MM.1S (cell line): ENCODE results near the gene R3HDML.

Source experiments
- DNase-seq: peaks from one replicate; pipeline ENCODE4 v3.0.0-alpha.2; 2015
- H2AFZ ChIP-seq: fragments of 300-600 bp; sonication (generic); 2 replicates; pipeline ENCODE4 v1.6.0; 2016; ENCODE audit warnings: antibody characterized with exemption, low read length
- H3F3A ChIP-seq: fragments of 300-600 bp; sonication (generic); 2 replicates; pipeline ENCODE4 v1.6.1; 2016; ENCODE audit warnings: mild to moderate bottlenecking, antibody characterized with exemption, low read length, moderate library complexity, mixed read lengths; ENCODE audit not compliant: insufficient read depth
- H3K27ac ChIP-seq: fragments of 300-600 bp; sonication (generic); 2 replicates; pipeline ENCODE4 v1.5.1; 2016; ENCODE audit warnings: mild to moderate bottlenecking, low read length
- H3K27me3 ChIP-seq: fragments of 300-600 bp; sonication (generic); replicated peaks from 2 replicates; pipeline ENCODE4 v1.6.0; 2016; ENCODE audit warnings: low read length; ENCODE audit not compliant: insufficient read depth
- H3K36me3 ChIP-seq: fragments of 300-600 bp; sonication (generic); replicated peaks from 2 replicates; pipeline ENCODE4 v1.6.1; 2016; ENCODE audit warnings: mild to moderate bottlenecking, low read length, mixed read lengths; ENCODE audit not compliant: insufficient read depth
- H3K4me1 ChIP-seq: fragments of 300-600 bp; sonication (generic); 2 replicates; pipeline ENCODE4 v1.6.1; 2016; ENCODE audit warnings: low read length, mixed read lengths
- H3K4me2 ChIP-seq: fragments of 300-600 bp; sonication (generic); 2 replicates; pipeline ENCODE4 v1.6.0; 2016; ENCODE audit warnings: low read depth, low read length
- H3K4me3 ChIP-seq: fragments of 300-600 bp; sonication (generic); 2 replicates; pipeline ENCODE4 v1.5.1; 2016; ENCODE audit warnings: low read length, mixed read lengths
- H3K79me2 ChIP-seq: fragments of 300-600 bp; sonication (generic); 2 replicates; pipeline ENCODE4 v1.6.1; 2016; ENCODE audit warnings: mixed run types, low read length, mixed read lengths
- H3K9ac ChIP-seq: fragments of 300-600 bp; sonication (generic); 2 replicates; pipeline ENCODE4 v1.6.1; 2016; ENCODE audit warnings: low read length, mixed read lengths
- H3K9me2 ChIP-seq: fragments of 300-600 bp; sonication (generic); replicated peaks from 2 replicates; pipeline ENCODE4 v1.6.1; 2016; ENCODE audit warnings: mild to moderate bottlenecking, low read length, mixed read lengths; ENCODE audit not compliant: insufficient read depth
- H3K9me3 ChIP-seq: fragments of 300-600 bp; sonication (generic); replicated peaks from 2 replicates; pipeline ENCODE4 v1.6.1; 2016; ENCODE audit warnings: mild to moderate bottlenecking, low read length, mixed read lengths; ENCODE audit not compliant: insufficient read depth
- H4K20me1 ChIP-seq: fragments of 300-600 bp; sonication (generic); 2 replicates; pipeline ENCODE4 v1.6.1; 2016; ENCODE audit warnings: mild to moderate bottlenecking, low read length, moderate library complexity, mixed read lengths; ENCODE audit not compliant: insufficient read depth
- CTCF ChIP-seq: fragments of 300-600 bp; sonication (generic); IDR thresholded peaks from 2 replicates; pipeline ENCODE4 v1.5.1; 2016; ENCODE audit warnings: antibody characterized with exemption, low read length, mixed read lengths
- EZH2 ChIP-seq: fragments of 300-600 bp; sonication (generic); optimal IDR thresholded peaks from 2 replicates; pipeline ENCODE3; 2017; ENCODE audit warnings: low read depth, mild to moderate bottlenecking, antibody characterized with exemption, low read length, mixed read lengths
- EZH2phosphoT487 ChIP-seq: fragments of 300-600 bp; sonication (generic); IDR thresholded peaks from 2 replicates; pipeline ENCODE4 v1.6.1; 2018; ENCODE audit warnings: antibody characterized with exemption, low read length

R3HDML gene

DNA sequence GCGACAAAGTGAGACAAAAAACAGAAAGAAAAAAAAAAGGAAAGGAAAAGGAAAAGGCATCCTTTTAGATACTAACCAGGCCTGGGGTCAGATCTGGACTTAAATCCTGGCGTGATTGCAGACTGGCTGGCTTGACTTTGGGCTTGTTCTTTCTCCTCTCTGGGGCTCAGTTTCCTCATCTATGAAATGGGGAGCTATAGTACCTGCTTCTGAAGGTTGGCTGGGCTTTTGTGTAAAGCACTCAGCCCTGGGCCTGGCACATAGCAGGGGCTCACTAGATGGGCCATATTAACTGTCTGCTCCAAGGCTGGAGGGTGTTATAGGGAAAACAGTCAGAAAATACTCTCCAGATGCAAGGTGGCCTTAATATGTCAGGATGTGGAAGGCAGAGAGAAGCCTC, 1.2 kb upstream of the R3HDML start:
- no peak overlapping the region for H3K27ac ChIP-seq
- H3K4me2 ChIP-seq = no peak overlapping the region
- no peak overlapping the region for H2AFZ ChIP-seq
- DNase-seq = no peak
- no peaks in the 10 kb centered on the region for H3K9me3 ChIP-seq
- no peaks in the 10 kb centered on the region for H3F3A ChIP-seq
- no peaks in the 10 kb centered on the region for H4K20me1 ChIP-seq
- H3K4me3 ChIP-seq = no peak overlapping the region
- no peaks in the 10 kb centered on the region for H3K79me2 ChIP-seq
- H3K27me3 ChIP-seq = no peaks in the 10 kb centered on the region
- H3K4me1 ChIP-seq = no peaks in the 10 kb centered on the region
- H3K36me3 ChIP-seq = no peaks in the 10 kb centered on the region
- H3K9ac ChIP-seq = no peak overlapping the region
- no peak for TF ChIP-seq EZH2
- no peak for TF ChIP-seq EZH2phosphoT487
- no peak for TF ChIP-seq CTCF
- H3K9me2 ChIP-seq = no peaks in the 10 kb centered on the region

- Histone ChIP-seq H3K4me3 (no peak overlapping the region), H3K79me2 (no peaks in the 10 kb centered on the region), H3K4me1 (no peaks in the 10 kb centered on the region), H3K9me3 (no peaks in the 10 kb centered on the region), H3K9me2 (no peaks in the 10 kb centered on the region), H3K4me2 (no peak overlapping the region), H3K36me3 (no peaks in the 10 kb centered on the region), H3K9ac (no peak overlapping the region), H3K27ac (no peak overlapping the region), H4K20me1 (no peaks in the 10 kb centered on the region), H3F3A (no peaks in the 10 kb centered on the region), H3K27me3 (no peaks in the 10 kb centered on the region), H2AFZ (no peak overlapping the region)
- no peak for TF ChIP-seq EZH2
- no peak for DNase-seq
Measured at GRCh38 chr20:44336086-44336485, 757 bp upstream of the R3HDML start.

GRCh38 chr20:44342248-44342647, 5.4 kb downstream of the R3HDML start:
- no peaks in the 10 kb centered on the region for H4K20me1 ChIP-seq
- H3K9me2 ChIP-seq = no peaks in the 10 kb centered on the region
- no peaks in the 10 kb centered on the region for H3K27me3 ChIP-seq
- H3K79me2 ChIP-seq = no peaks in the 10 kb centered on the region
- no peak overlapping the region for H3K9ac ChIP-seq
- no peak overlapping the region for H3K4me3 ChIP-seq
- no peak overlapping the region for H3K27ac ChIP-seq
- no peak overlapping the region for H2AFZ ChIP-seq
- no peak for DNase-seq
- TF ChIP-seq EZH2phosphoT487 (no peak), CTCF (no peak), EZH2 (no peak)
- H3K9me3 ChIP-seq = no peaks in the 10 kb centered on the region
- H3K4me1 ChIP-seq = no peaks in the 10 kb centered on the region
- no peaks in the 10 kb centered on the region for H3F3A ChIP-seq
- H3K4me2 ChIP-seq = no peak overlapping the region
- no peaks in the 10 kb centered on the region for H3K36me3 ChIP-seq

DNA sequence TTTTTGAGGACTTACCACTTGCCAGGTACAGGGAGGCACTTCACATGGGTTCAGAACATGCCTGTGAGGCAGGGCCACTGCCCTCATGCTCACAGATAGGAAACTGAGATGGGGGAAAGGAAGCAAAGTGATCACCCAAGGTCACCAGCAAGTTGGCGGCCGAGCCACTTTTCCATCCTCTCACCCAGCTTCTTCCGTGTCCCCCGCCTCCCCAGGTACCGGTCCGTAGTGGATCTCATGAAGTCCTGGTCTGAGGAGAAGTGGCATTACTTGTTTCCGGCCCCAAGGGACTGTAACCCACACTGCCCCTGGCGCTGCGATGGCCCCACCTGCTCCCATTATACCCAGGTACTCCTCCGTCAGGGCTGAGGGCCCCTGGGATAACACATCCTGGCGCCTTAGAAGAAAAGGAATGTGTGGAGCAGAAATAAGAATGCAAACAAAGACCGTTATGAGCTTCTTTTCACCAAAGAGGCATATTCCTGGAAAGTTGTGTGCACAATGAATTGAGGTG, 6.4 kb downstream of the R3HDML start:
- TF ChIP-seq EZH2phosphoT487 (no peak), EZH2 (no peak), CTCF (no peak)
- no peak overlapping the region for H3K27ac ChIP-seq
- no peak overlapping the region for H2AFZ ChIP-seq

More for the DNA sequence above, 6.4 kb downstream of the R3HDML start:
- Histone ChIP-seq H3K9me2 (no peaks in the 10 kb centered on the region), H3K4me3 (no peak overlapping the region), H3K36me3 (no peaks in the 10 kb centered on the region), H3K9ac (no peak overlapping the region), H3K27me3 (no peaks in the 10 kb centered on the region), H3K4me1 (no peaks in the 10 kb centered on the region), H3F3A (no peaks in the 10 kb centered on the region), H3K79me2 (no peaks in the 10 kb centered on the region), H3K9me3 (no peaks in the 10 kb centered on the region), H4K20me1 (no peaks in the 10 kb centered on the region), H3K4me2 (no peak overlapping the region)
- DNase-seq = no peak
